Urinary bladder (tissue), 4 donors: ENCODE results near the gene APBB3. TPM values are rescaled to one million over a fixed set of nuclear protein-coding genes. Genes with fewer than 3 reads are reported as not detected.
"Not testable (repeated sequence)": the region's sequence is repeated elsewhere in the genome, so short reads cannot be mapped to it uniquely, and the experiment has no call there.

ENCODE experiments used
- DNase-seq: peaks from one replicate; pipeline ENCODE4 v3.0.0-alpha.2; 2015; ENCODE audit errors: extremely low spot score
- H3K27ac ChIP-seq: one replicate; pipeline ENCODE4 v1.5.1; 2013; ENCODE audit warnings: low read depth, mild to moderate bottlenecking, moderate library complexity
- H3K36me3 ChIP-seq: one replicate; pipeline ENCODE4 v1.6.1; 2013; ENCODE audit warnings: mild to moderate bottlenecking, moderate library complexity; ENCODE audit not compliant: insufficient read depth
- H3K4me1 ChIP-seq: one replicate; pipeline ENCODE4 v1.6.1; 2013; ENCODE audit warnings: mild to moderate bottlenecking, moderate library complexity; ENCODE audit not compliant: insufficient read depth
- H3K4me3 ChIP-seq: one replicate; pipeline ENCODE4 v1.5.1; 2013; ENCODE audit warnings: low read depth, low read length
- WGBS: extraction: QIAGEN DNeasy Blood & Tissue Kit; methylation state at CpG from one replicate; pipeline ENCODE4 v1.1.7; 2013; 5-methylcytosine and 5-hydroxymethylcytosine counted together
- polyA plus RNA-seq: library from polyadenylated mRNA; stranded (reverse); fragments of 200-250 nt; gene quantifications from one replicate; pipeline ENCODE4 v1.2.3, GENCODE V29; 2013
- total RNA-seq: library from RNA; depleted of rRNA; stranded (reverse); fragments of >200 nt; gene quantifications from one replicate; pipeline ENCODE4 v1.2.3, GENCODE V29; 2014
- donor health status: healthy with polysubstance abuse.
- donor health status: healthy.

The APBB3 gene
- total and polyA plus RNA-seq, 2 donors: 15.3 to 27.2 TPM

- H3K4me1 ChIP-seq, DNase-seq, H3K36me3 ChIP-seq, H3K4me3 ChIP-seq, H3K27ac ChIP-seq: not testable (repeated sequence)
- WGBS: 45% methylated on average over 13 of the region's 14 CpGs
Observed at GRCh38 chr5:140593070-140593469, 28.7 kb upstream of the APBB3 start.

- 71% methylated on average over 5 of the region's 5 CpGs for WGBS
- Histone ChIP-seq H3K27ac (no peak overlapping the region), H3K4me3 (no peak overlapping the region), H3K36me3 (no peaks in the 10 kb centered on the region), H3K4me1 (no peaks in the 10 kb centered on the region)
- DNase-seq: no peak
Observed at GRCh38 chr5:140591747-140592372, 27.5 kb upstream of the APBB3 start.

DNA sequence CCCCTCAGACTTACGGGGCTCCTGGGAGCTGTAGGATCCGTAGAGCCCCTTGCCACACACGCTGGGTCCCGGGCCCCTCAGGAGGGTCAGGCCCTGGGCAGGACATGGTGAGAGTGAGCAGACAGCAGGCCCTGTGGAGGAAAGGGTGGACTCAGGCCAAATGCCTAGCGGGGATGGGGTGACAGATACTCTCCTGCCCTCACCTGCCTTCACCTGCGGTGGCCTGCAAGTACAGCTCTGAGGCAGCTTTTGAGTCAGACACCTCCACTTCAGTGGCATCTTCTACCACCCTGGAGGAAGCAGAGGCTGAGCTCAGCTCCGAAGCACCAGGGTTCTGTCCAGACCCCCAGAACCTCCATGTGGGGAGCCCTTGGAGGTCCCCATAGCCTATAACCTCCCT lies 26.5 kb upstream of the APBB3 start:
- Histone ChIP-seq H3K4me3 (no peak overlapping the region), H3K4me1 (no peaks in the 10 kb centered on the region), H3K27ac (no peak overlapping the region), H3K36me3 (no peaks in the 10 kb centered on the region)
- 87% methylated on average over 7 of the region's 7 CpGs for WGBS
- DNase-seq: no peak

DNA sequence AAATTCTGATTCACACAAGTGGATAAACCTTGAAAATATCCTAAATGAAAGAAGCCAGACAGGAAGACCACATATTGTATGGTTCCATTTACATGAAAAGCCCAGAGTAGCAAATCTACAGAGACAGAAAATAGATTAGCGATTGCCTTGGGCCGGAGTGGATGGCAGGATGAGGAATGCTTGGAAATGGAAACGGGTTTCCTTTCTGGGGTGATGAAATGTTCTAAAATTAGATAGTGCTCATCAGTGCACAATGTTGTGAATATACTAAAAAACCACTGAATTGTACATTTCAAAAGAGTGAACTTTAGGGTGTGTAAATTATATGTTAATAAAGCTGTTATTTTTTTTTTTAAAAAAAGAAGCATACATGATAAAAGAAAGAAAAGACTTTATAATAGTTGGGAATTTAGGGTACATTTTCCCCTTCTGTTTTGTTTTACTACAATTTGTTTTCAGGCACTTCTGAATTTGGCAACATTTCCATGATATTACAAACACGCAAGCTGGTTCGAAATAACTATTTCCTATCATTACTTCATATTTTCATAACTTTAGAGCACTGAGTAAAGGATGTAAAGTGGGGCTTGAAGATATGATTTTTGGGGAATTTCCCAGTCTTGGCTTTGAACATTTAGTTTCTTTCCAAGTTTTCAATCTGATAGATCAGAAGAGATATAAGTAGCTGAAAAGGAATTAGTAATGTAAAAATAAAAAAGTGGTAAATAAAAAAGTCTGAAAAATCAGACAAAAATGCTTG lies 24.1 kb upstream of the APBB3 start:
- no peak overlapping the region for H3K4me3 ChIP-seq
- no peak for DNase-seq
- H3K4me1 ChIP-seq: no peaks in the 10 kb centered on the region
- no peaks in the 10 kb centered on the region for H3K36me3 ChIP-seq
- 55% methylated on average over 5 of the region's 5 CpGs for WGBS
- no peak overlapping the region for H3K27ac ChIP-seq

DNA sequence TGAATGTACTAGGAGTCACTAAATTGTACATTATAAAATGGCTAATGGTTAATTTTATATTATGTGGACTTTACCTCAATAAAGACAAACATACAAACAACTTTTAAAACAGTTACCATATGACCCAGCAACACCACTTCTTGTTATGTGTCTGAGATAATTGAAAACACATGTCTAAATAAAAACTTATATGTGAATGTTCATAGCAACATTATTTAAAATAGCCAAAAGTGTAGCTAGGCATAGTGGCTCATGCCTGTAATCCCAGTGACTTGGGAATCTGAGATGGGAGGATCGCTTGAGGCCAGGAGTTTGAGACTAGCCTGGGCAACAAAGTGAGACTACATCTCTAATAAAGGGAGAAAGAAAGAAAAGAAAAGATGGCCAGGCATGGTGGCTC lies 23.1 kb upstream of the APBB3 start:
- no peak for DNase-seq
- no peak overlapping the region for H3K4me3 ChIP-seq
- no peaks in the 10 kb centered on the region for H3K36me3 ChIP-seq
- no peak overlapping the region for H3K27ac ChIP-seq
- 93% methylated on average over 1 of the region's 1 CpG for WGBS
- H3K4me1 ChIP-seq: no peaks in the 10 kb centered on the region

- WGBS: 91% methylated on average over 6 of the region's 6 CpGs
- H3K4me3 ChIP-seq, H3K4me1 ChIP-seq, H3K27ac ChIP-seq, H3K36me3 ChIP-seq, DNase-seq: not testable (repeated sequence)
Observed at GRCh38 chr5:140579188-140579747, 14.9 kb upstream of the APBB3 start.

DNA sequence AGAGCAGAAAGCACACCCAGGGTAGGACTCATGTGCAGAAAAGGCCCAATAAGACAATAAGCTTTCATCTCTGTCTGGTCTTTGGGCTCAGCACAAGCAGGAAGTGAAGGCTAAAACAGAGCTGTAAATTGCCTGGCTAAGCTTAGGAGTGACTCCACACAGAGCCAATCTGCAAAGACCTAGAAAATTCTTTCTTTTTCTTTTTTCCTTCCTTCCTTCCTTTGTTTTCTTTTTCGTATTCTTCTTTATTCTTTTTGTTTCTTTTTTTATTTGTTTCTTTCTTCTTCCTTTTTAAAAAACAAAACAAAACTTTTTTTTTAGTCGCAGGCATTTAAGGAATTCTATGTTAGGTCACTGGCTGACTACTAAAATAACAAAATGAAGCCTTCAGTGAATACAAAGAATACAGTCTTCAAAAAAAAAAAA lies 12.4 kb upstream of the APBB3 start:
- no peak for DNase-seq
- Histone ChIP-seq H3K27ac (no peak overlapping the region), H3K36me3 (no peaks in the 10 kb centered on the region), H3K4me1 (no peaks in the 10 kb centered on the region), H3K4me3 (no peak overlapping the region)
- WGBS: 71% methylated on average over 2 of the region's 2 CpGs

DNA sequence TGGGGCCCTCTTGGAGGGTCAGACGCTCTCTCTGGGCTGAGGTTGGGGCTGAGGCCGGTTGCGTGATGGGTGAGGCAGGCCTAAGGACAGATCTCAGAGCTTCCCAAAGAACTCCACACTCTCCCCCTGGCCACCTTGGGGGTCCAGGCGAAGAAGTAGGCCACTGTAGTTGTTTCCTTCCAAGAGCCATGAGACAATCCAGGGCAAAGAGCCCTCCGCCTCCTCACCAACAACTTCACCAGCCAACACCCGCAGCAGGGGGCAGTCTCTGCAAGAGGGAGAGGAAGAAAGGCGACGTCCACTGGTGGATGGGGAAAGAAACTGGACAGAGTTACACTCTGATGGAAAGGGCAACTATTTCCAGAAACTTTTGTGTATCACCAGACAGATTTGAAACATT lies 10.9 kb upstream of the APBB3 start:
- Histone ChIP-seq H3K4me1 (no peaks in the 10 kb centered on the region), H3K36me3 (no peaks in the 10 kb centered on the region), H3K4me3 (no peak overlapping the region), H3K27ac (no peak overlapping the region)
- 83% methylated on average over 8 of the region's 8 CpGs for WGBS
- DNase-seq: no peak

GRCh38 chr5:140574165-140574564 lies 9.8 kb upstream of the APBB3 start:
- no peak overlapping the region for H3K4me3 ChIP-seq
- no peak for DNase-seq
- H3K27ac ChIP-seq: no peak overlapping the region
- no peaks in the 10 kb centered on the region for H3K36me3 ChIP-seq
- 36% methylated on average over 3 of the region's 3 CpGs for WGBS
- no peaks in the 10 kb centered on the region for H3K4me1 ChIP-seq

DNA sequence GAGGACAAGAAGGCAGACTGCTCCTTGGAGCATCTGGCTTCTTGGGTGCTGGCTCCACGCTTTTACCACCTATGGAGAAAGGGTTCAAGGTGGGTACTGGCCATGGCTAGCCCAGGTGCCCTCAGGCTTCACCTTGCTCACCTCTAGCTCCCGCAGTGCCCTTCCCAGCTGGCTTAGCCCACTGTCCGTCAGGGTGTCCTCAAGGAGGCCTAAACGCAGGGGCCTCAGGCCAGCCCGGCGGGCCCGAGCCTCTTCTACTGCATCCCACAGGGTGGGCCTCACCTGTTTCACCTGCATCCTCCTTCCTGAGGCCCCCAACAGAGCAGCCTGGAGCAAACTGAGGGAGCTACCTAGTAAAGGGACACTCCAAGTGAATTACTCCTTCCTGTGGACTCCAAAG lies 9.3 kb upstream of the APBB3 start:
- H3K4me1 ChIP-seq: no peaks in the 10 kb centered on the region
- H3K36me3 ChIP-seq: no peaks in the 10 kb centered on the region
- DNase-seq: no peak
- no peak overlapping the region for H3K27ac ChIP-seq
- WGBS: 91% methylated on average over 7 of the region's 7 CpGs
- no peak overlapping the region for H3K4me3 ChIP-seq

DNA sequence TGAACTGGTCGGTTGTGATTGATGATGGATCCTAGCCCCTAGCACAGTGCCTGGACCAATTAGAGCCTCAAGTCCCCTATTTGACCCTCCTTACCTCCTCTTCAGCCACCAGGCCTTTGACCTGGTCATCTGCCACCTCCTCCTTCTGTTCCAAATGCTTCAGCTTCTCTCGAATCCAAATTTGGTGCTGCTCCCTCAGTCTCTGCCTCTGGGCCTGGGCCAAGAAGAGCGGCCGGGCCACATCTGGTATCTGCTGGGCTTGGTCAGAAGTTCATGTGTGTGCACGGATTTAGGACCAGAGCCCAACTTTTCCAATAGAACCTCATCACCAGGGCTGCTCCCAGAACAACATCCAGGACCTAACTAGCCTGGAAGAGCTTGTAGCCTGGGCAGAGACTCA lies 6.7 kb upstream of the APBB3 start:
- Histone ChIP-seq H3K4me1 (peaks cover 2% of the 10 kb centered on the region), H3K4me3 (no peak overlapping the region), H3K27ac (no peak overlapping the region), H3K36me3 (no peaks in the 10 kb centered on the region)
- 53% methylated on average over 5 of the region's 5 CpGs for WGBS
- no peak for DNase-seq

GRCh38 chr5:140570488-140570887 lies 6.1 kb upstream of the APBB3 start:
- Histone ChIP-seq H3K36me3 (no peaks in the 10 kb centered on the region), H3K4me1 (peaks cover 2% of the 10 kb centered on the region), H3K4me3 (no peak overlapping the region), H3K27ac (no peak overlapping the region)
- DNase-seq: no peak
- WGBS: 100% methylated on average over 1 of the region's 1 CpG

GRCh38 chr5:140570058-140570457 lies 5.7 kb upstream of the APBB3 start:
- Histone ChIP-seq H3K4me1 (peaks cover 2% of the 10 kb centered on the region), H3K36me3 (no peaks in the 10 kb centered on the region), H3K4me3 (no peak overlapping the region), H3K27ac (no peak overlapping the region)
- 93% methylated on average over 4 of the region's 4 CpGs for WGBS
- DNase-seq: no peak

DNA sequence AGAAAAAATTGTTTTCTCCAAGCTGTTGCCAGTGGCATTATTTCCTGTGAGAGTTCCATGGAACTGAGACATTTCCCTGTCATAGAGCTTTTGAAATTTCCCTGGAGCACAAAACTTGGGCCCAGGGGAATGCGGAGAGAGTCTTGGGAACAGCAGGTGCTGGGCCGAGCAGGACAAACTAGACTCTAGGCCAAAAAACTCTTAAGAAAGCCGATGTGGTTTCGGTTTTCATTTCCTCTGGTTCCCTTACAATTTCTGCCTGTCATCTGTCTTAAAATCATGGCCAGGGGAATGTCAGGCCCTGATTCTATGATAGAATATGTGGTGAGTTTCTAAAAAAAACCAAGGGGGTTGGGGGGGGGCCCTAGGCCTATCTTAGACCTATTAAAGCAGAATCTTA lies 4.8 kb upstream of the APBB3 start:
- H3K4me3 ChIP-seq: no peak overlapping the region
- H3K36me3 ChIP-seq: no peaks in the 10 kb centered on the region
- no peak overlapping the region for H3K27ac ChIP-seq
- no peak for DNase-seq
- WGBS: 77% methylated on average over 4 of the region's 4 CpGs
- H3K4me1 ChIP-seq: peaks cover 2% of the 10 kb centered on the region
